HepG2 (cell line): ENCODE data around the gene HTR6. TPM values are rescaled to one million over a fixed set of nuclear protein-coding genes. Genes with fewer than 3 reads are reported as not detected.

Experiments used
- ATAC-seq: fragments of 200-7000 bp; cut with Tn5 transposase; 3 replicates; pipeline ENCODE4 v1.9.1; 2020; ENCODE audit warnings: mild to moderate bottlenecking, moderate library complexity
- BruUV-seq: library from RNA; stranded (reverse); fragments of 400-500 nt; replicated peaks from 2 replicates; lab custom pipeline; 2021; lab: Mats Ljungman, UMichigan
- CTCF ChIA-PET: fragments of 300-600 bp; formaldehyde crosslinking; extraction: SDS; loops from one replicate; lab custom pipeline; 2021; ENCODE audit warnings: low total read pairs, inconsistent platforms, low intra/inter-chr PET ratio; lab: Yijun Ruan, JAX
- POLR2A ChIA-PET: fragments of 350-600 bp; sonication (Branson Sonifier 250); formaldehyde crosslinking; loops from one replicate; lab custom pipeline; 2020; ENCODE audit warnings: antibody characterized with exemption, inconsistent platforms; lab: Yijun Ruan, JAX
- DNase-seq: peaks from one replicate; pipeline ENCODE4 v3.0.0-alpha.2; 2015; ENCODE audit warnings: low spot score
- FAIRE-seq: peaks from 3 replicates; lab custom pipeline; 2011; peaks lifted over from hg19 to GRCh38; lab: Jason Lieb, UNC
- H2AFZ ChIP-seq: one replicate; pipeline ENCODE4 v1.6.1; 2011; ENCODE audit warnings: low read length, inconsistent platforms
- H3K27ac ChIP-seq: fragments of 300-600 bp; 3 replicates; pipeline ENCODE4 v1.8.0; 2011; ENCODE audit warnings: mixed run types, mild to moderate bottlenecking, mixed read lengths, low read length, inconsistent platforms; ENCODE audit not compliant: insufficient read depth; ENCODE audit errors: extremely low read length
- H3K27me3 ChIP-seq, 2 experiments: fragments of 200-600 bp in 1 of 2; 2 replicates in 1 of 2; 3 replicates in 1 of 2; pipeline versions ENCODE4 v1.6.0 to v1.8.0; 2011; ENCODE audit warnings: low read length in 2 of 2, mild to moderate bottlenecking in 2 of 2, moderate library complexity in 2 of 2, inconsistent platforms in 1 of 2; ENCODE audit not compliant: insufficient read depth in 2 of 2, control insufficient read depth in 1 of 2
- H3K36me3 ChIP-seq, 2 experiments: fragments of 200-600 bp in 1 of 2; replicated peaks in 1 of 2; 2 replicates in 1 of 2; 3 replicates in 1 of 2; pipeline versions ENCODE4 v1.5.1 to v1.8.0; 2011; ENCODE audit warnings: low read length in 2 of 2, inconsistent platforms in 1 of 2; ENCODE audit not compliant: insufficient read depth in 2 of 2, control insufficient read depth in 1 of 2
- H3K4me1 ChIP-seq: 2 replicates; pipeline ENCODE4 v1.5.1; 2012; ENCODE audit warnings: low read length, inconsistent platforms; ENCODE audit not compliant: insufficient read depth
- H3K4me2 ChIP-seq: 2 replicates; pipeline ENCODE4 v1.6.0; 2011; ENCODE audit warnings: low read depth, low read length, inconsistent platforms
- H3K4me3 ChIP-seq, 3 experiments: fragments of 200-600 bp in 1 of 3; sonication (generic), shearing (Covaris generic) in 1 of 3; replicated peaks in 1 of 3; 2 replicates each; pipeline ENCODE4 v1.5.1; 2011 to 2016; ENCODE audit warnings: low read length in 3 of 3, inconsistent platforms in 2 of 3, low read depth in 2 of 3, mild to moderate bottlenecking in 2 of 3, control low read depth in 1 of 3, mixed read lengths in 1 of 3; ENCODE audit not compliant: insufficient read depth in 1 of 3
- H3K79me2 ChIP-seq: one replicate; pipeline ENCODE4 v1.6.1; 2011; ENCODE audit warnings: low read length, inconsistent platforms; ENCODE audit not compliant: insufficient read depth
- H3K9ac ChIP-seq: 2 replicates; pipeline ENCODE4 v1.6.0; 2011; ENCODE audit warnings: mild to moderate bottlenecking, low read depth, low read length, inconsistent platforms; ENCODE audit not compliant: insufficient read depth
- H3K9me3 ChIP-seq: 2 replicates; pipeline ENCODE4 v1.5.1; 2012; ENCODE audit warnings: mild to moderate bottlenecking, low read length
- H4K20me1 ChIP-seq: 2 replicates; pipeline ENCODE4 v1.6.0; 2011; ENCODE audit warnings: inconsistent platforms, mild to moderate bottlenecking, low read length, moderate library complexity; ENCODE audit not compliant: insufficient read depth
- FOXK1 ChIP-seq: sonication (generic); formaldehyde crosslinking; IDR thresholded peaks from 2 replicates; pipeline ENCODE4 v1.4.0; 2020; ENCODE audit warnings: low read depth, missing genetic modification reagents, borderline replicate concordance
- JUNB ChIP-seq: sonication (generic); formaldehyde crosslinking; IDR thresholded peaks from 2 replicates; pipeline ENCODE4 v1.8.0; 2022; ENCODE audit warnings: missing genetic modification reagents, mild to moderate bottlenecking, borderline replicate concordance
- KLF11 ChIP-seq: IDR thresholded peaks from 2 replicates; pipeline ENCODE4 v1.6.1; 2016; ENCODE audit warnings: missing compliant biosample characterization
- MED1 ChIP-seq: sonication (generic); formaldehyde crosslinking; IDR thresholded peaks from 2 replicates; pipeline ENCODE4 v1.4.0; 2020; ENCODE audit warnings: missing genetic modification reagents
- MTF1 ChIP-seq: sonication (generic); formaldehyde crosslinking; IDR thresholded peaks from 2 replicates; pipeline ENCODE4 v1.5.0; 2020; ENCODE audit warnings: missing genetic modification reagents
- RFXANK ChIP-seq: IDR thresholded peaks from 2 replicates; pipeline ENCODE4 v1.6.1; 2016
- ZBTB3 ChIP-seq: sonication (generic); formaldehyde crosslinking; IDR thresholded peaks from 2 replicates; pipeline ENCODE4 v1.4.0; 2020; ENCODE audit warnings: low read depth, mild to moderate bottlenecking, moderate library complexity, missing genetic modification reagents, borderline replicate concordance
- ZNF816 ChIP-seq: sonication (generic); formaldehyde crosslinking; IDR thresholded peaks from 2 replicates; pipeline ENCODE4 v1.8.0; 2022; ENCODE audit warnings: missing genetic modification reagents, mild to moderate bottlenecking, borderline replicate concordance
- WGBS: methylation state at CpG from one replicate; pipeline ENCODE4 v1.1.6; 2017; ENCODE audit warnings: low lambda C conversion rate; 5-methylcytosine and 5-hydroxymethylcytosine counted together
- in situ Hi-C: cut with HindIII; loops from 2 replicates; pipeline ENCODE4 v1.10.0; 2017; ENCODE audit warnings: low pct_unique_long_range_greater_than_20kb; ENCODE audit not compliant: extremely low pct_ligation_motif_present
- intact Hi-C: fragments of 100-400 bp; cut with micrococcal nuclease; formaldehyde crosslinking; loops from one replicate; pipeline ENCODE4 v1.10.0; 2022; ENCODE audit not compliant: unreplicated experiment
- polyA plus RNA-seq, 8 experiments: library from polyadenylated mRNA; depleted of rRNA in 3 of 8; stranded (reverse) in 7 of 8; unstranded in 1 of 8; fragments of >200 nt; fragmentation: Illumina TruSeq in 4 of 8; extraction: Trizol in 4 of 8; gene quantifications; 2 replicates each; pipeline versions ENCODE4 v1.2.1 to v1.2.3, GENCODE V29; 2011 to 2016; ENCODE audit warnings: low read depth in 4 of 8, missing spikeins in 1 of 8, mixed read lengths in 1 of 8; ENCODE audit not compliant: insufficient read depth in 1 of 8
- total RNA-seq, 5 experiments: library from RNA; depleted of rRNA; stranded (reverse); fragments of >200 nt; fragmentation: Illumina TruSeq; extraction: Trizol; gene quantifications; 2 replicates each; pipeline ENCODE4 v1.2.3, GENCODE V29; 2016; ENCODE audit warnings: low read depth in 1 of 5
- TF ChIP-seq, protein P1 (sequence below): sonication (generic); formaldehyde crosslinking; IDR thresholded peaks from 2 replicates; pipeline ENCODE4 v1.4.0; 2020; ENCODE audit warnings: missing genetic modification reagents, borderline replicate concordance
- TF ChIP-seq, protein P2 (sequence below): sonication (generic); formaldehyde crosslinking; IDR thresholded peaks from 2 replicates; pipeline ENCODE4 v1.4.0; 2020; ENCODE audit warnings: missing genetic modification reagents, mild to moderate bottlenecking, borderline replicate concordance
- TF ChIP-seq, protein P3 (sequence below): sonication (generic); formaldehyde crosslinking; IDR thresholded peaks from 2 replicates; pipeline ENCODE4 v1.4.0; 2020; ENCODE audit warnings: missing genetic modification reagents, mild to moderate bottlenecking, borderline replicate concordance

The HTR6 gene
- total and polyA plus RNA-seq, 2 of the 13 experiments (the other 11 are each of a cell fraction or from before 2014, with no cell fraction given), result 0.04 TPM; not detected in 1

DNA sequence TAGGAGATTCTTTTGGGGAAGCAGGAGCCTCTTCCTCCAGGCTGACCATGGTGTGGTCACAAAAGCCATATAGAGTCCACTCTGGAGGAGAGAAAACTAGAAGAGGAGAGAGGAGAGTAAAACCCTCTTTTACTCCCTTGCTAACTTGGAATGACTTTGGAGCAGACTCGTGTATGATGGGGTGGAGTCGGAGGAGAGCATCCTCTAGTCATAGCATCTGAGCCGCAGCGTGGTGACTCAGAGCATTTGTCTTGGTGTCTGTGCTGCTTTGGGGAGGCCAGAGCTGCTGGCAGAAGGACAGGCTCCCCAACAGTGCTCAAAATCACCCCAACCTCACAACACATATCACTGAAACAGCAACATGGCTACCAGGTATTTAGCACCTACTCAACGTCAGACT lies 11.1 kb downstream of the HTR6 start:
- 34% methylated on average over 5 of the region's 5 CpGs for WGBS
- Histone ChIP-seq H3K9ac (no peak overlapping the region), H3K4me1 (no peaks in the 10 kb centered on the region), H3K27me3 (peaks cover 0 to 7% of the 10 kb centered on the region in 2 experiments; a peak in 2 of 5 replicates), H3K4me2 (no peak overlapping the region), H3K9me3 (no peaks in the 10 kb centered on the region), H3K79me2 (no peaks in the 10 kb centered on the region), H4K20me1 (peaks cover 4% of the 10 kb centered on the region; the same call in 1 of the 2 replicates), H3K4me3 (no peak overlapping the region), H3K27ac (no peak overlapping the region), H2AFZ (no peak overlapping the region), H3K36me3 (no peaks in the 10 kb centered on the region)
- no peak for TF ChIP-seq JUNB
- no peak for TF ChIP-seq RFXANK (CRISPR knock-in tag)
- TF ChIP-seq, protein P1, sequence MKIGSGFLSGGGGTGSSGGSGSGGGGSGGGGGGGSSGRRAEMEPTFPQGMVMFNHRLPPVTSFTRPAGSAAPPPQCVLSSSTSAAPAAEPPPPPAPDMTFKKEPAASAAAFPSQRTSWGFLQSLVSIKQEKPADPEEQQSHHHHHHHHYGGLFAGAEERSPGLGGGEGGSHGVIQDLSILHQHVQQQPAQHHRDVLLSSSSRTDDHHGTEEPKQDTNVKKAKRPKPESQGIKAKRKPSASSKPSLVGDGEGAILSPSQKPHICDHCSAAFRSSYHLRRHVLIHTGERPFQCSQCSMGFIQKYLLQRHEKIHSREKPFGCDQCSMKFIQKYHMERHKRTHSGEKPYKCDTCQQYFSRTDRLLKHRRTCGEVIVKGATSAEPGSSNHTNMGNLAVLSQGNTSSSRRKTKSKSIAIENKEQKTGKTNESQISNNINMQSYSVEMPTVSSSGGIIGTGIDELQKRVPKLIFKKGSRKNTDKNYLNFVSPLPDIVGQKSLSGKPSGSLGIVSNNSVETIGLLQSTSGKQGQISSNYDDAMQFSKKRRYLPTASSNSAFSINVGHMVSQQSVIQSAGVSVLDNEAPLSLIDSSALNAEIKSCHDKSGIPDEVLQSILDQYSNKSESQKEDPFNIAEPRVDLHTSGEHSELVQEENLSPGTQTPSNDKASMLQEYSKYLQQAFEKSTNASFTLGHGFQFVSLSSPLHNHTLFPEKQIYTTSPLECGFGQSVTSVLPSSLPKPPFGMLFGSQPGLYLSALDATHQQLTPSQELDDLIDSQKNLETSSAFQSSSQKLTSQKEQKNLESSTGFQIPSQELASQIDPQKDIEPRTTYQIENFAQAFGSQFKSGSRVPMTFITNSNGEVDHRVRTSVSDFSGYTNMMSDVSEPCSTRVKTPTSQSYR (CRISPR knock-in tag), result no peak
- TF ChIP-seq FOXK1 (CRISPR knock-in tag), result no peak
- ATAC-seq, result no peak
- in situ Hi-C loops, result no loop called here
- no TSS peak for BruUV-seq
- ChIA-PET CTCF (no interaction called here), POLR2A (no interaction called here)
- FAIRE-seq, result no peak
- intact Hi-C loops, result no loop called here
- no peak for DNase-seq

DNA sequence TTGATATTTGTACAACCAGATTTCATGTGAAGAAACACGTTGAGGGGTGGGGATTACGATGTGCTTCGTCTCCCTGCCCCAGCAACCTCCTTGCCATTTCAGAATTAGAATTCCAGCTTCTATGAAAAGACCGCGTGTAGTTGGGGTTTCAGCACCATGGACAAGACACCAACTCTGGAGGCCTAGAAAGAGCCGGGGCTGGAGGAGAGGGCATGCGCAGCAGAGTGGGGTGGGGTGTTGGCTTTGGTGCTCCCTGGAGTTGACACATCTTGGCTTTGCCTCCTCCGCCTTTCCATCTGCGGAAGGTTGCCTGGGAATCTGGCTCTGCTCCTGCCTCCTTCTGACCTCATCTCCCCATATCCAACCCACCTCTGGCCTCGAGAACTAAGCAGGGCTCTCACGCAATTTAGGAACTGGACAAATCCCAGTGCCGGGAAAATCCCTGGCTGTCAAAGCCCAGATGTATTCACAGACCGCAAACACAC lies 11.8 kb downstream of the HTR6 start:
- no peaks in the 10 kb centered on the region for H3K9me3 ChIP-seq
- in situ Hi-C loops (no loop called here), intact Hi-C loops (no loop called here)
- no peak overlapping the region for H3K4me3 ChIP-seq
- H3K9ac ChIP-seq, result no peak overlapping the region
- ChIA-PET CTCF (no interaction called here), POLR2A (no interaction called here)
- ATAC-seq, result peak; percentile 66
- H4K20me1 ChIP-seq, result peaks cover 4% of the 10 kb centered on the region; the same call in 1 of the 2 replicates
- DNase-seq, result peak; percentile 38
- H2AFZ ChIP-seq, result no peak overlapping the region
- BruUV-seq, result no TSS peak
- peaks cover 0 to under 1% of the 10 kb centered on the region in 2 experiments; a peak in 1 of 5 replicates for H3K27me3 ChIP-seq
- FAIRE-seq, result no peak
- 10% methylated on average over 8 of the region's 13 CpGs for WGBS
- H3K36me3 ChIP-seq, result no peaks in the 10 kb centered on the region
- no peaks in the 10 kb centered on the region for H3K79me2 ChIP-seq
- H3K27ac ChIP-seq, result no peak overlapping the region
- H3K4me2 ChIP-seq, result no peak overlapping the region
- H3K4me1 ChIP-seq, result no peaks in the 10 kb centered on the region
- no peak for TF ChIP-seq ZBTB3 (CRISPR knock-in tag)
- TF ChIP-seq, protein P2, sequence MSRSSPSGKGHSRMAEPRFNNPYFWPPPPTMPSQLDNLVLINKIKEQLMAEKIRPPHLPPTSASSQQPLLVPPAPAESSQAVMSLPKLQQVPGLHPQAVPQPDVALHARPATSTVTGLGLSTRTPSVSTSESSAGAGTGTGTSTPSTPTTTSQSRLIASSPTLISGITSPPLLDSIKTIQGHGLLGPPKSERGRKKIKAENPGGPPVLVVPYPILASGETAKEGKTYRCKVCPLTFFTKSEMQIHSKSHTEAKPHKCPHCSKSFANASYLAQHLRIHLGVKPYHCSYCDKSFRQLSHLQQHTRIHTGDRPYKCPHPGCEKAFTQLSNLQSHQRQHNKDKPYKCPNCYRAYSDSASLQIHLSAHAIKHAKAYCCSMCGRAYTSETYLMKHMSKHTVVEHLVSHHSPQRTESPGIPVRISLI (CRISPR knock-in tag), result no peak
- 0 out of 2 replicates have a peak, but pooled peaks have one; percentile 51 for TF ChIP-seq MTF1
- TF ChIP-seq, protein P3, sequence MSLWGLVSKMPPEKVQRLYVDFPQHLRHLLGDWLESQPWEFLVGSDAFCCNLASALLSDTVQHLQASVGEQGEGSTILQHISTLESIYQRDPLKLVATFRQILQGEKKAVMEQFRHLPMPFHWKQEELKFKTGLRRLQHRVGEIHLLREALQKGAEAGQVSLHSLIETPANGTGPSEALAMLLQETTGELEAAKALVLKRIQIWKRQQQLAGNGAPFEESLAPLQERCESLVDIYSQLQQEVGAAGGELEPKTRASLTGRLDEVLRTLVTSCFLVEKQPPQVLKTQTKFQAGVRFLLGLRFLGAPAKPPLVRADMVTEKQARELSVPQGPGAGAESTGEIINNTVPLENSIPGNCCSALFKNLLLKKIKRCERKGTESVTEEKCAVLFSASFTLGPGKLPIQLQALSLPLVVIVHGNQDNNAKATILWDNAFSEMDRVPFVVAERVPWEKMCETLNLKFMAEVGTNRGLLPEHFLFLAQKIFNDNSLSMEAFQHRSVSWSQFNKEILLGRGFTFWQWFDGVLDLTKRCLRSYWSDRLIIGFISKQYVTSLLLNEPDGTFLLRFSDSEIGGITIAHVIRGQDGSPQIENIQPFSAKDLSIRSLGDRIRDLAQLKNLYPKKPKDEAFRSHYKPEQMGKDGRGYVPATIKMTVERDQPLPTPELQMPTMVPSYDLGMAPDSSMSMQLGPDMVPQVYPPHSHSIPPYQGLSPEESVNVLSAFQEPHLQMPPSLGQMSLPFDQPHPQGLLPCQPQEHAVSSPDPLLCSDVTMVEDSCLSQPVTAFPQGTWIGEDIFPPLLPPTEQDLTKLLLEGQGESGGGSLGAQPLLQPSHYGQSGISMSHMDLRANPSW, result no peak
- TF ChIP-seq KLF11 (CRISPR knock-in tag), result 0 out of 2 replicates have a peak, but pooled peaks have one; percentile 72
- no peak for TF ChIP-seq ZNF816
- no peak for TF ChIP-seq MED1 (CRISPR knock-in tag)
